Adrenal gland (tissue), 12 donors: ENCODE results near the gene CD2AP. TPM values are rescaled to one million over a fixed set of nuclear protein-coding genes. Genes with fewer than 3 reads are reported as not detected.

Experiments used
- DNase-seq, 7 donors: peaks; one replicate each; pipeline ENCODE4 v3.0.0-alpha.2; 2019 to 2020
- H3K27ac ChIP-seq, 5 donors: fragments of 200-600 bp; sonication (generic) in 4 of 5; 1 replicate in 3 of 5; 2 replicates in 2 of 5; pipeline versions ENCODE4 v1.5.1 to v1.8.0; 2016 to 2020; ENCODE audit warnings: mild to moderate bottlenecking in 1 of 5
- H3K27me3 ChIP-seq: fragments of 200-600 bp; 2 replicates; pipeline ENCODE4 v1.8.0; 2021
- H3K36me3 ChIP-seq, 2 donors: fragments of 200-600 bp; replicated peaks in 1 of 2; 1 replicate in 1 of 2; 2 replicates in 1 of 2; pipeline versions ENCODE4 v1.5.1 to v1.8.0; 2018 to 2022
- H3K4me1 ChIP-seq, 2 donors: fragments of 200-600 bp; replicated peaks in 1 of 2; 1 replicate in 1 of 2; 2 replicates in 1 of 2; pipeline versions ENCODE4 v1.5.1 to v1.8.0; 2018 to 2021
- H3K4me3 ChIP-seq, 4 donors: fragments of 200-600 bp; sonication (generic) in 3 of 4; one replicate each; pipeline ENCODE4 v1.5.1; 2016 to 2018
- H3K9me3 ChIP-seq, 3 donors: fragments of 200-600 bp; sonication (generic) in 1 of 3; replicated peaks in 1 of 3; 1 replicate in 2 of 3; 2 replicates in 1 of 3; pipeline versions ENCODE4 v1.5.1 to v1.8.0; 2016 to 2021
- POLR2A ChIP-seq, 2 donors: fragments of 450-650 bp; IDR thresholded peaks; one replicate each; pipeline ENCODE4 v1.6.1; 2017; ENCODE audit warnings: antibody characterized with exemption in 2 of 2, mild to moderate bottlenecking in 2 of 2, moderate library complexity in 1 of 2
- WGBS, 4 donors: extraction: QIAGEN DNeasy Blood & Tissue Kit in 2 of 4; methylation state at CpG; one replicate each; pipeline versions ENCODE4 v1.1.5 to v1.1.7; 2013 to 2017; 5-methylcytosine and 5-hydroxymethylcytosine counted together
- intact Hi-C, 2 donors: fragments of 100-400 bp; cut with DNase I; formaldehyde crosslinking; loops; one replicate each; pipeline versions ENCODE4 v1.14.1 to v1.15.0; 2022 to 2023
- polyA plus RNA-seq, 3 donors: library from polyadenylated mRNA; stranded (reverse); fragments of 200-250 nt in 2 of 3; fragments of 350-450 nt in 1 of 3; fragmentation: Illumina TruSeq in 1 of 3; extraction: RNeasy Lipid Tissue Mini Kit (QIAGEN cat#74804) in 1 of 3; gene quantifications; one replicate each; pipeline ENCODE4 v1.2.3, GENCODE V29; 2013 to 2014
- small RNA-seq, 2 donors: library from RNA; depleted of rRNA; stranded (forward); fragments of <200 nt; gene quantifications; one replicate each; pipeline ENCODE3, GENCODE V24; 2016
- total RNA-seq, 9 donors: library from RNA; depleted of rRNA in 4 of 9; stranded (reverse); fragments of >200 nt in 4 of 9; fragments of 120-200 nt in 1 of 9; fragmentation: NEBNext Ultra II Directional in 1 of 9; extraction: Animal tissue kit (Norgen Biotek cat#: 25700) in 1 of 9; gene quantifications; one replicate each; pipeline versions ENCODE4 v1.1.0 to v1.2.4, GENCODE V29; 2013 to 2023
- TF ChIP-seq, protein P1 (sequence below), 6 experiments: fragments of 450-650 bp in 4 of 6; fragments of 200-600 bp in 2 of 6; sonication (generic) in 1 of 6; IDR thresholded peaks; 1 replicate in 5 of 6; 2 replicates in 1 of 6; pipeline versions ENCODE4 v1.5.1 to v1.8.0; 2016 to 2021; ENCODE audit warnings: antibody characterized with exemption in 6 of 6, mild to moderate bottlenecking in 2 of 6, moderate library complexity in 1 of 6
- donor health status: healthy with polysubstance abuse.
- donor health status: Bipolar disorder and iron deficiency.
- donor health status: DM: yes; HTN: yes; CAD: no.
- donor health status: DM: no; HTN: no; CAD: no.
- donor health status: DM: no; HTN: no; CAD: no.
- donor health status: DM: yes; HTN: yes; CAD: no.

The CD2AP gene
- total and polyA plus RNA-seq, 12 donors, result 5.3 to 29.6 (median 20.2) TPM

DNA sequence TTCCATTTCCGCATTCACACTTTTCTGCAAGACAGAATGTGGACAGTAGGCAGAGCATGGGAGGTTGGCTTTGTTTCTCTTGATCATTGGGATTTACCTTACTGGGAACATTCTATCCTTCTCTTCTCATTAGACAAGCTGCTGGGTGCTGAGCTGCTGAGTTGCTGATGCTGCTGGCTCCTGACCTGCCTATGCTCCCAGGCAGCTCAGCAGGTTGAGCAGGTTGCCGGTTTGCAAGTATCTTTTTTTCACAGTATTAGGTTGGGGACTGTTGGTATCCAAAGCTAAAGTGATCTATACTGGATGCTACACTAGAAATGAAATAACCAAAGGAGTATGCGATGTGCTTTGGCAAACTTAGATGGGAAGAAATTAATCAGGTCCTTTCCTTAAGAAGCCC lies 197.1 kb downstream of the CD2AP start:
- Histone ChIP-seq H3K4me3 (no peak overlapping the region), H3K27ac (no peak overlapping the region), H3K9me3 (no peaks in the 10 kb centered on the region), H3K4me1 (no peaks in the 10 kb centered on the region), H3K27me3 (no peaks in the 10 kb centered on the region), H3K36me3 (no peaks in the 10 kb centered on the region)
- intact Hi-C loops, result no loop called here
- TF ChIP-seq, protein P1, sequence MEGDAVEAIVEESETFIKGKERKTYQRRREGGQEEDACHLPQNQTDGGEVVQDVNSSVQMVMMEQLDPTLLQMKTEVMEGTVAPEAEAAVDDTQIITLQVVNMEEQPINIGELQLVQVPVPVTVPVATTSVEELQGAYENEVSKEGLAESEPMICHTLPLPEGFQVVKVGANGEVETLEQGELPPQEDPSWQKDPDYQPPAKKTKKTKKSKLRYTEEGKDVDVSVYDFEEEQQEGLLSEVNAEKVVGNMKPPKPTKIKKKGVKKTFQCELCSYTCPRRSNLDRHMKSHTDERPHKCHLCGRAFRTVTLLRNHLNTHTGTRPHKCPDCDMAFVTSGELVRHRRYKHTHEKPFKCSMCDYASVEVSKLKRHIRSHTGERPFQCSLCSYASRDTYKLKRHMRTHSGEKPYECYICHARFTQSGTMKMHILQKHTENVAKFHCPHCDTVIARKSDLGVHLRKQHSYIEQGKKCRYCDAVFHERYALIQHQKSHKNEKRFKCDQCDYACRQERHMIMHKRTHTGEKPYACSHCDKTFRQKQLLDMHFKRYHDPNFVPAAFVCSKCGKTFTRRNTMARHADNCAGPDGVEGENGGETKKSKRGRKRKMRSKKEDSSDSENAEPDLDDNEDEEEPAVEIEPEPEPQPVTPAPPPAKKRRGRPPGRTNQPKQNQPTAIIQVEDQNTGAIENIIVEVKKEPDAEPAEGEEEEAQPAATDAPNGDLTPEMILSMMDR (IDR thresholded peaks at IDR 0.05), result no peak
- TF ChIP-seq POLR2A (IDR thresholded peaks at IDR 0.05), result no peak
- no peak for DNase-seq
- 84 to 88% (median 85%) methylated on average over 3 of the region's 3 CpGs for WGBS, 4 donors

Small RNA genes lying within 50 kb of the gene (small RNA-seq; reads per million reads assigned to genes)
- gene RF00019, result 0 reads per million in 2 donors

Other genes with a start within 250 kb of the CD2AP start
- 10 to 100 TPM in 3 of 9 donors, 1 to 10 TPM in 6; 1.9 to 13.7 (median 8.3) TPM for gene TNFRSF21, start 167.9 kb upstream of the CD2AP start, total RNA-seq
- 1 to 10 TPM; 1.9 to 4.0 (median 2.6) TPM for gene TNFRSF21, start 167.9 kb upstream of the CD2AP start, polyA plus RNA-seq
- 1 to 10 TPM in 1 of 9 donors, under 1 TPM in 7, not detected in 1; 0.26 to 8.2 (median 0.71) TPM for gene ADGRF4, start 220.8 kb downstream of the CD2AP start, total RNA-seq
- 1 to 10 TPM in 1 of 3 donors, under 1 TPM in 2; 0.30 to 2.9 (median 0.72) TPM for gene ADGRF4, start 220.8 kb downstream of the CD2AP start, polyA plus RNA-seq